Endodermal cell (in vitro differentiated cells): ENCODE results near the gene NT5DC1. TPM values are rescaled to one million over a fixed set of nuclear protein-coding genes. Genes with fewer than 3 reads are reported as not detected.
A peak's percentile ranks its signal among the peaks of the same experiment; 100 is the strongest.

Experiments
- DNase-seq: peaks from one replicate; pipeline ENCODE4 v3.0.0-alpha.2; 2017
- H3K27ac ChIP-seq: 2 replicates; pipeline ENCODE4 v1.5.1; 2013; ENCODE audit warnings: mild to moderate bottlenecking, low read depth, low read length, moderate library complexity
- H3K27me3 ChIP-seq: 2 replicates; pipeline ENCODE4 v1.6.1; 2013; ENCODE audit warnings: mild to moderate bottlenecking, low read length, moderate library complexity; ENCODE audit not compliant: insufficient read depth, control insufficient read depth, poor library complexity, severe bottlenecking
- H3K36me3 ChIP-seq: 2 replicates; pipeline ENCODE4 v1.7.0; 2013; ENCODE audit warnings: mild to moderate bottlenecking, low read length, moderate library complexity; ENCODE audit not compliant: control insufficient read depth, insufficient read depth
- H3K4me1 ChIP-seq: one replicate; pipeline ENCODE4 v1.7.0; 2013; ENCODE audit warnings: low read length; ENCODE audit not compliant: control insufficient read depth, insufficient read depth
- H3K4me3 ChIP-seq: 2 replicates; pipeline ENCODE4 v1.5.1; 2013; ENCODE audit warnings: mild to moderate bottlenecking, low read length, moderate library complexity
- H3K9ac ChIP-seq: 2 replicates; pipeline ENCODE4 v1.6.1; 2013; ENCODE audit warnings: mild to moderate bottlenecking, low read length, moderate library complexity; ENCODE audit not compliant: poor library complexity, severe bottlenecking; ENCODE audit errors: extremely low read depth
- H3K9me3 ChIP-seq: 2 replicates; pipeline ENCODE4 v1.6.1; 2013; ENCODE audit warnings: mild to moderate bottlenecking, low read length, moderate library complexity; ENCODE audit not compliant: control insufficient read depth
- H3K27ac Mint-ChIP-seq: 2 replicates; pipeline ENCODE4 v1.8.0; 2020; ENCODE audit warnings: mixed read lengths
- H3K27me3 Mint-ChIP-seq: 2 replicates; pipeline ENCODE4 v1.8.0; 2021; ENCODE audit warnings: mild to moderate bottlenecking, mixed read lengths; ENCODE audit not compliant: insufficient read depth
- H3K36me3 Mint-ChIP-seq: 2 replicates; pipeline ENCODE4 v1.8.0; 2020; ENCODE audit warnings: low read depth, mixed read lengths
- H3K4me1 Mint-ChIP-seq: 2 replicates; pipeline ENCODE4 v1.8.0; 2020; ENCODE audit warnings: mixed read lengths
- H3K4me3 Mint-ChIP-seq: 2 replicates; pipeline ENCODE4 v1.8.0; 2020; ENCODE audit warnings: mild to moderate bottlenecking, moderate library complexity, mixed read lengths
- H3K9me3 Mint-ChIP-seq: 2 replicates; pipeline ENCODE4 v1.8.0; 2020; ENCODE audit warnings: mild to moderate bottlenecking, mixed read lengths
- CTCF ChIP-seq: fragments of 200-600 bp; sonication (generic); conservative IDR thresholded peaks from 2 replicates; pipeline ENCODE4 v1.5.0; 2021; ENCODE audit warnings: antibody characterized with exemption, mild to moderate bottlenecking
- WGBS, 2 experiments: methylation state at CpG; one replicate each; pipeline versions ENCODE4 v1.1.5 to v1.1.7; 2013; ENCODE audit warnings: missing lambda C conversion rate in 2 of 2, mixed read lengths in 1 of 2; ENCODE audit not compliant: insufficient coverage in 1 of 2, insufficient read length in 1 of 2; 5-methylcytosine and 5-hydroxymethylcytosine counted together
- total RNA-seq, 2 donors: library from RNA; stranded (reverse); fragmentation: NEBNext Ultra II Directional in 1 of 2; extraction: Animal tissue kit (Norgen Biotek cat#: 25700) in 1 of 2; gene quantifications; 2 replicates in 1 of 2; 3 replicates in 1 of 2; pipeline ENCODE4 v1.2.1, GENCODE V29; 2021

The NT5DC1 gene
- total RNA-seq, 2 donors from 2014 or later: 83.0 to 136 TPM

- no peaks in the 10 kb centered on the region for H3K27me3 Mint-ChIP-seq
- Histone ChIP-seq H3K9ac (no peak overlapping the region), H3K36me3 (peaks cover 23% of the 10 kb centered on the region)
These were observed 146.6 kb downstream of the NT5DC1 start for GRCh38 chr6:116247285-116247684.

GRCh38 chr6:116248577-116248976, 147.9 kb downstream of the NT5DC1 start:
- Histone ChIP-seq H3K4me3 (no peak overlapping the region), H3K9ac (no peak overlapping the region), H3K9me3 (no peaks in the 10 kb centered on the region), H3K27ac (no peak overlapping the region), H3K36me3 (peaks cover 23% of the 10 kb centered on the region), H3K4me1 (peaks cover 9% of the 10 kb centered on the region), H3K27me3 (no peaks in the 10 kb centered on the region)
- H3K4me1 Mint-ChIP-seq: peaks cover 29% of the 10 kb centered on the region
- 98 to 100% methylated on average over 2 of the region's 2 CpGs for WGBS, 2 experiments
- H3K4me3 Mint-ChIP-seq: no peak overlapping the region
- no peak overlapping the region for H3K27ac Mint-ChIP-seq
- DNase-seq: no peak
- peaks cover 8% of the 10 kb centered on the region for H3K36me3 Mint-ChIP-seq
- no peak for TF ChIP-seq CTCF
- H3K9me3 Mint-ChIP-seq: no peaks in the 10 kb centered on the region
- no peaks in the 10 kb centered on the region for H3K27me3 Mint-ChIP-seq

More at GRCh38 chr6:116247285-116247684, 146.6 kb downstream of the NT5DC1 start:
- H3K4me3 ChIP-seq: no peak overlapping the region
- no peak overlapping the region for H3K27ac Mint-ChIP-seq
- TF ChIP-seq CTCF: no peak
- H3K4me1 ChIP-seq: peaks cover 7% of the 10 kb centered on the region
- H3K27me3 ChIP-seq: no peaks in the 10 kb centered on the region
- H3K27ac ChIP-seq: no peak overlapping the region
- no peak for DNase-seq
- H3K9me3 ChIP-seq: no peaks in the 10 kb centered on the region
- no peak overlapping the region for H3K4me3 Mint-ChIP-seq
- peaks cover 12% of the 10 kb centered on the region for H3K36me3 Mint-ChIP-seq
- H3K9me3 Mint-ChIP-seq: no peaks in the 10 kb centered on the region
- peaks cover 27% of the 10 kb centered on the region for H3K4me1 Mint-ChIP-seq

GRCh38 chr6:116251568-116252384, 151.1 kb downstream of the NT5DC1 start:
- H3K27me3 ChIP-seq: no peaks in the 10 kb centered on the region
- H3K36me3 ChIP-seq: peaks cover 9% of the 10 kb centered on the region

More at GRCh38 chr6:116251568-116252384, 151.1 kb downstream of the NT5DC1 start:
- 73 to 100% methylated on average over 1 to 6 of the region's 6 CpGs for WGBS, 2 experiments
- Mint-ChIP-seq H3K4me3 (no peak overlapping the region), H3K27ac (peak overlapping the region; percentile 78), H3K27me3 (no peaks in the 10 kb centered on the region), H3K4me1 (peaks cover 29% of the 10 kb centered on the region), H3K9me3 (no peaks in the 10 kb centered on the region), H3K36me3 (no peaks in the 10 kb centered on the region)
- H3K9me3 ChIP-seq: no peaks in the 10 kb centered on the region
- TF ChIP-seq CTCF: no peak
- no peak overlapping the region for H3K27ac ChIP-seq
- no peak overlapping the region for H3K9ac ChIP-seq
- peak overlapping the region; percentile 81 for H3K4me3 ChIP-seq
- H3K4me1 ChIP-seq: peaks cover 13% of the 10 kb centered on the region
- peak; percentile 69 for DNase-seq
